ENCODE measurements around the gene CHST9.
"Not testable (repeated sequence)": the region's sequence is repeated elsewhere in the genome, so short reads cannot be mapped to it uniquely, and the experiment has no call there.

The CHST9 gene

DNA sequence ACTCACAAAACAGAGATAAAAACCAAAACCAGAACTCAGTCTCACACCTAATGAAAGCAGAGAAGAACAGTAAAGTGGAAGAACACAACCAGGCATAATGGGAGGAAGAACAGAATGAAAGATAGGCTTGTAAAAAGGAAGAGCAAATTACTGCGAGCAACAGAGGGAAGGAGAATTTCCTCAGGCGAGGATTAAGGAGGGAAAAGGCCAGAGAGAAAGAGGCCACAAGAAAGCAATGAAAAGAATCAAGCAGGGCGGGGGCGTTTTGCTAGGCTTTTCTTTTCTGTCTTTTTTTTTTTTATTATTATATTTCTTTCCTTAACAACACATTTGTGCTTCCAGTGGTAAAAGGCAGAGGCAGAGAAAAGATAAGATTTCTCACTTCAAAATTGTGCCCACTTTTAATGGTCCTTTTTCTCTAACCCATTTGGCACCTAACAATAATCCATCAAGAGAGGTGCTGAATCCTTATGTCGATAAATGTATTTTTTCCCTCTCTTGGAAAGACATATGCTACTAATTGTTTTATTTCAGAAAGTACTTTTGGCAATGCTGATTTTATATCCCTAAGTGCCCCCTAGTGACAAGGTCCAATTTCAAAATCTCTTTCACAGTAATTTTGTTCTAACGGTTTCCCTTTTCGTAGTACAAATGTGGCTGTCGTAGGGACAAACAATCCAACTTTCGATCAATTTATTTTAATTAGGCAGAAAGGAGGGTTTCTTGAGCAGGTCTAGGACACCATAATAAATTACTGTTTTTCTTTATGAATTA, 180.9 kb downstream of the CHST9 start:
- DNase-seq (ENCODE audit: low spot score) = no peak

DNA sequence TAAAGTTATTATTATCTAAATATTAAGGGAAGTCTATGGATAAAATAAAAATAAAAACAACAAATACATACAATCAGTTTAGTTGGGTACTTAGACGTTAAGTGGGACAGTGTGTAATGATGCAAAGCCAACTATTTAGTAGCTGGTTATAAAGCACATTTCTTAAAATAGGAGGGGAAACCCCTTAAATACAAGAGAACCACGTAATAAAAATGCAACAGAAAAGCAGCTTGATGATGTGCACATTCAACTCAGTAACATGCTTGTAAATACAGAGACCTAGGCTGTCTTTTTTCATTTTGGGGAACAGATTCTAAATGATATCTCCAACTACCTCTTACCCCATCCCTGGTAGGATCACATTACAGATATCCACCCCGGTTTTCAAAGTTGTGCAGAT, 185.3 kb downstream of the CHST9 start:
- DNase-seq (ENCODE audit: low spot score) = no peak

DNA sequence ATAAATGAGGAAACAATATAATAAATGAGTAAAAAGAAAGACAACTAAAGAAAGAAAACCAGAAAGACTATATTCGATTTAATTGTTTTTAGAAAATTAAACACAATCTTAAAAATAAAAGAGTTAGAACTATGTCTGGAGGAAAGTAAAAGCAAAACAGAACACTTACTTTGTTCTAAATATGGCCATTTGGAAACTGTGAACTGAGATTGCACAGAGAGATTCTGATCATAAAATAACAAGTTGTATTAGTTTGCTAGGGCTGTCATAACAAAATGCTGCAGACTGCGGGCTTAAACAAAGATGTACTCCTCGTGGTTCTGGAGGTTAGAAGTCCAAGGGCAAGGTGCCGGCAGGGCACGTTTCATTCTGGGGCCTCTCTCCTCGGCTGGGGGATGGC, 191.5 kb downstream of the CHST9 start:
- no peak for DNase-seq (ENCODE audit: low spot score)

GRCh38 chr18:26992926-26993325, 192.2 kb downstream of the CHST9 start:
- DNase-seq (ENCODE audit: low spot score) = no peak

- no peak for DNase-seq (ENCODE audit: low spot score)
Measured at GRCh38 chr18:26989842-26990241, 195.3 kb downstream of the CHST9 start.

- no peak for DNase-seq (ENCODE audit: low spot score)
Measured at GRCh38 chr18:26981360-26982082, 203.6 kb downstream of the CHST9 start.

- no peak for DNase-seq (ENCODE audit: low spot score)
Measured at GRCh38 chr18:26978812-26979341, 206.2 kb downstream of the CHST9 start.

GRCh38 chr18:26977781-26978180, 207.3 kb downstream of the CHST9 start:
- no peak for DNase-seq (ENCODE audit: low spot score)

- DNase-seq (ENCODE audit: low spot score) = no peak
Measured at GRCh38 chr18:26976206-26976605, 208.9 kb downstream of the CHST9 start.

DNA sequence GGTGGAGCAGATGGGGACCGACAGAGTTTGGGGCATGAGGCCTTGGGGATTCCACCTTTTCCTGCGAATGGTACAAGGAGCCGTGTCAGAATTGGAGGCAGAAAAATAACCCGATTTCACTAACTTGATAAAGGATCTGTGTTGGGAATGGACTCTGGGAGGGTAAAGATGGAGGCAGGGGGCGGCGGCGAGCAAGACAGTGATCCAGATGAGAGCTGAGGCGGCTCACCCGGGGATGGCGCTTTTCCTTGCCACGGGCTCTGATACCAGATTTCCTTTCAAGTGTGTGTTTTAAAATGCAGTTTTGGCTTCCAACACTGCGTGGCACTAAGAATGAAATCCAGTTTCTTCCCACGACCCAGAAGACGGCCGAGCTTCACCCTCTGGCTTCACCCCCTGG, 212.6 kb downstream of the CHST9 start:
- not testable (repeated sequence) for DNase-seq (ENCODE audit: low spot score)

GRCh38 chr18:26971409-26971808, 213.7 kb downstream of the CHST9 start:
- DNase-seq (ENCODE audit: low spot score) = no peak

- no peak for DNase-seq (ENCODE audit: low spot score)
Measured at GRCh38 chr18:26970637-26971036, 214.5 kb downstream of the CHST9 start.

- DNase-seq (ENCODE audit: low spot score) = no peak
Measured at GRCh38 chr18:26965206-26965605, 219.9 kb downstream of the CHST9 start.

- no peak for DNase-seq (ENCODE audit: low spot score)
Measured at GRCh38 chr18:26963292-26963691, 221.8 kb downstream of the CHST9 start.

- no peak for DNase-seq (ENCODE audit: low spot score)
Measured at GRCh38 chr18:26961839-26962238, 223.3 kb downstream of the CHST9 start.

- no peak for DNase-seq (ENCODE audit: low spot score)
Measured at GRCh38 chr18:26960911-26961310, 224.2 kb downstream of the CHST9 start.

GRCh38 chr18:26956863-26957262, 228.2 kb downstream of the CHST9 start:
- DNase-seq (ENCODE audit: low spot score) = no peak

DNA sequence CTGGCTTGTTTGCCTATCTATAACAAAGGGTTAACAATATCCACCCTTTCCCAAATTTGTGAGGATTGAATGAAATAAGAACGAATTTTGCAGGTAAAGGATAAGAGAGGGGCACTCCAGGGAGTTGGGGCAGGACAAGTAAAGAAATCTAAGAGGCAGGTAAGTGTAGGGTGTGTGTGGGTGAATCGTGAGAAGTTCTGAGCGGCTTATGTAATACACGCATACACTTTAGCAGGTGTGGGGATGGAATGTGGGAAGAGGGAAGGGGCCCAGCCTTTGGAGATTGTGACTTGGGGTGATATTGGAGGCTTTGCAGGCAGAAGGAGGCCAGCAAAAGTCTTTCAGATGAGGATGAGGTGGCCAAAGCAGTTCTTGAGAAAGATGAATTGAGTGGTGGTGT, 236.4 kb downstream of the CHST9 start:
- DNase-seq (ENCODE audit: low spot score) = no peak

DNA sequence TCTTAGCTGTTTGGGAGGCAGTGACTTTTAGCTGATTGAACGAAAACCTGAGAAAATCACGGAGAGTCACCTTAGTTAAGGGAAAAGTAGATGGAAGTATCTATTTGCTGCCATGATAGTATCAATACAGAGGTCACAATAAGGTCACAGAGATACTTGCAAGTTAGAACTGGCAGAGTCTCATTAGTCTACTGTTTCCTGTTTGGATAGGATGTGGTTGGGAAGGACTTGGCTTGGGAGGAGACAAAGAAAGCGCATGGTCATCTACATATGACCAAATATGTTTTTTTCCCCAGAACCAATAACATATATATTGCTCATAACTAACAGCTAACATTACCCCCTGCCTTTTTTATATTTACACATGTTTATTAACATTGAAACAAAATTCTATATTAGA, 241.2 kb downstream of the CHST9 start:
- no peak for DNase-seq (ENCODE audit: low spot score)

- DNase-seq (ENCODE audit: low spot score) = no peak
Measured at GRCh38 chr18:26941584-26941983, 243.5 kb downstream of the CHST9 start.

DNA sequence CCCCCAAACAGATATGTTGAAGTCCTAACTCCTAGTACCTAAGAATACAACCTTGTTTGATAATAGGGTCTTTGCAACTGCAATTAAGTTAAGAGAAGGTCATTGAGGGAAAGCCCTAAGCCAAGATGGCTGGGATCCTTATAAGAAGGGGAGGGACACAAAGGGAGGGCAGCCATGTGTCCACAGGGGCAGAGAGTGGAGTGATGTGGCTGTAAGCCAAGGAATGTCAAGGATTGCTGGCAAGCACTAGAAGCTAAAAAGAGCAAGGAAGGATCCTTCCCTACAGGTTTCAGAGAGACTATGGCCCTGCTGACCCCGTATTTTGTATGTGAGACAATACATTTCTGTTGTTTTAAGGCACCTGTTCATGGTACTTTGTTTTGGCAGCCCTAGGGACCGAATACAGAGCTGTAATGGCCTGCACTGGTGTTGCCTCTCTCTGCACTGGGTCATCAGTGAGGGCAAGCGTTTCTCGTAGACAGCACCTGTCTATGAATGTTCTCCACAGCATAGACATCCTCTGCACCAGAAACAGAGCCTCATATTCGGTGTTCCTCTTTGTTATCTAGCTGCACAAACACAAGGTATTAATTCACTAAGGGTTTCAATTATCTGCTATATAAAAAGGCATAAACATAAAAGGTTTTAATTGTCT, 244.2 kb downstream of the CHST9 start:
- no peak for DNase-seq (ENCODE audit: low spot score)

DNA sequence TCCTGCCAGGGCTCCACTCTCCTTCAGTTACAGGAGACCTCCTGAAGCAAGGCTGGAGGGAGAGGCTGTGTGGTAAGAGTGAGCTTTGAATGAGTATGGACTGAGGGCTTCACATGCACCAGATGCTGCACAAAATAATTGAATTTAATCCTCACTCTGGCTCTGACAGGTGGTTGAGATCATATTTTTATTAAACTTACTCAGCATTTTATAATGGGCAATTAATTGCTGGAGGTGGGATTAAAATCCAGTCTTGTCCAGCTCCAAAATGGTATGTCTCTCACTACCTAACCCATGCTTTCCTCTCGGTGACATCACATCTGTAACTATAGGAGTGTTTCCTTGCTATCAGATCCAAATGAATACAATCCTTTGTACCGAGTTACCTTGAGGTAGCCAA, 253.4 kb downstream of the CHST9 start:
- no peak for DNase-seq (ENCODE audit: low spot score)

- no peak for DNase-seq (ENCODE audit: low spot score)
Measured at GRCh38 chr18:26930630-26931029, 254.5 kb downstream of the CHST9 start.
